ENCODE data around the gene COX5B.
"Not testable (repeated sequence)": the region's sequence is repeated elsewhere in the genome, so short reads cannot be mapped to it uniquely, and the experiment has no call there.

The COX5B gene

GRCh38 chr2:97645695-97646629 lies at the start of gene COX5B:
Gene COX5B, plus strand, starts transcription at chr2:97646062. Its CDS starts 25 bp downstream, at chr2:97646087.
- peak; percentile 98 for DNase-seq (ENCODE audit: low read depth)

- DNase-seq (ENCODE audit: low read depth), result not testable (repeated sequence)
These were observed 49.7 kb upstream of the COX5B start for GRCh38 chr2:97596180-97596579.

DNA sequence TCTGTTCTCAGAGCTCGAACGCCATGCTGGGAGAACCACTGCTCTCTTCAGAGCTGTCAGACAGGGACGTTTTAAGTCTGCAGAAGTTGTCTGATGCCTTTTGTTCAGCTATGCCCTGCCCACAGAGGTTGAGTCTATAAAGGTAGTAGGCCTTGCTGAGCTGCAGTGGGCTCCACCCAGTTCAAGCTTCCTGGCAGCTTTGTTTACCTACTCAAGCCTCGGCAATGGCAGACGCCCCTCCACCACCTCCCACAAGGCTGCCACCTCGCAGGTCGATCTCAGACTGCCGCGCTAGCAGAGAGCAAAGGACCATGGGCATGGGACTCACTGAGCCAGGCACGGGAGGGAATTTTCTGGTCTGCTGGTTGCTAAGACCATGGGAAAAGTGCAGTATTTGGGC lies 44.3 kb upstream of the COX5B start:
- not testable (repeated sequence) for DNase-seq (ENCODE audit: low read depth)

DNA sequence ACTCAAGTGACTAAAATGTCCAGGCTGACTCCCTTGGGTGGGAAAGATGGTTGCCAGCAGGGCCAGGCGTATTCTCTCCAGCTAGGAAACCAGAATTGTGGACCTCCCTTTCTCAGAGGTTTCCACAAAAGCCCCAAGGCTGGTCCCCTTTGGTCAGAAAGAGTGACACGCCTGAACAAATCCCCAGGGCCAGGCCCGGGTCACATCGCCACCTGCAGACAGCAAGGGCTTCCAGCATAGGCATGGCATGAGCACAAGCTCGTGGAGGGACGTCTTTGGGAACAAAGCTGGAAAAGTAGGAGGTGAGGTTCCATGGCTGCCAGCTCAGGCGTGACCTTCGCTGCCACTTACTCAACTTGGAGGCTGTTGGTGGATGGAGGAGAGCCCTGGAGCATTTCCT lies 40.8 kb upstream of the COX5B start:
- DNase-seq (ENCODE audit: low read depth), result not testable (repeated sequence)

DNA sequence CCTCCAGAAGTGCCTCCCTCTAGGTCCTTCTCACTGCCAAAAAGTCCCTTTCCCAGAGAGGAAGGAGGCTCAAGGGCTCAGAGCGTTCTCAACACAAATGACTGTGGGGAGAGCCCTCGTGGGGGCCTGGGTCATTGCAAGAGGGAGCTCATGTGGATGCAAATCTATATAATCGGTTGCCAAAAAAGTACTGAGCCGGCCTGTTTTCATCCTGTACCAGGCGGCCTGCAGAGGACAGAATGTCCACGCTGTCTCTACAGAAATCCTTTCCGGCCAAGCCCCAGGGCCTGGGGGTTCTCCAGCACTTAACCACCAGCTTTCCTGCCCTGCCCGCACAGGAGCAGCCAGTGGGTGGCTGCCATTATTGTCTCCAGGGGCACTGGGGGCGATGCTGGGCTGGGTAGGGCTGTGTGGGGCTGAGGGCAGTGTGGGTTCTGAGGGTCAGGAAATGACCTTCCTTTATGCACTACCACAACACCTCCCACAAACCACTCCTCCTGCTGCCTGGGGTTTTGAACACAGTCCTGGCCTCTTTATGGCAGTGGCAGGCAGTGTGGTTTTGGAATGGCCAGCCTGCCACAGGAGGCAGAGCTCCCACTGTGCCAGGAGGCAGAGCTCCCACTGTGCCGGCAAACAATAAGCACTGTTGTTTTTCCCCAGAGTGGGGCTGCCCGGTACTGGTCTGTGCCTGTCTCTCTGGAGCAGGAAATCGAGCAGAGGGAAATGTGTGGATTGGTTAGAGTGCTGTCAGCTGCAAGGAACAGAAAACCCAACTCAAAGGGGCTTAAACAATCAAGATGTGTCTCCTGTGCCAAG lies 40.1 kb upstream of the COX5B start:
- not testable (repeated sequence) for DNase-seq (ENCODE audit: low read depth)

- DNase-seq (ENCODE audit: low read depth), result not testable (repeated sequence)
These were observed 37.1 kb upstream of the COX5B start for GRCh38 chr2:97608745-97609144.

- DNase-seq (ENCODE audit: low read depth), result not testable (repeated sequence)
These were observed 34.0 kb upstream of the COX5B start for GRCh38 chr2:97611895-97612294.

DNA sequence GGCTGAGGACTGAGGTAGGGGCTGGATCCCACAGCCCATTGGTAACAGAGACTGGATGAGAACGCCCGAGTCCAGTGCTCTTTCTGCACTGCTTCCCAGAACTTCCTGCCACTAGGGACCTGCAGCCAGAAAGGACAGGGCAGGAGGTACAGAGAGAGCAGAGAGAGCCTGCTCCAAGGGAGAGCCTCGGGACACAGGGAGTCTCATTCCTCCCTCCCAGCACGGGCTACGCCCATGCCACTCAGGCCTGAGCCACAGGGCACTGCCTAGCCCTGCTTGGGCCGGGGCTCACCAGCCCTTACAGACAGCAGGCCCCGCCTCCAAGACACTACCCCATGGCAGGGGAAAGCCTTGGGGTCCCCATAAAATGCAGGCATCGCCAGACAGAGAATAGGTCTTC lies 30.1 kb upstream of the COX5B start:
- not testable (repeated sequence) for DNase-seq (ENCODE audit: low read depth)

DNA sequence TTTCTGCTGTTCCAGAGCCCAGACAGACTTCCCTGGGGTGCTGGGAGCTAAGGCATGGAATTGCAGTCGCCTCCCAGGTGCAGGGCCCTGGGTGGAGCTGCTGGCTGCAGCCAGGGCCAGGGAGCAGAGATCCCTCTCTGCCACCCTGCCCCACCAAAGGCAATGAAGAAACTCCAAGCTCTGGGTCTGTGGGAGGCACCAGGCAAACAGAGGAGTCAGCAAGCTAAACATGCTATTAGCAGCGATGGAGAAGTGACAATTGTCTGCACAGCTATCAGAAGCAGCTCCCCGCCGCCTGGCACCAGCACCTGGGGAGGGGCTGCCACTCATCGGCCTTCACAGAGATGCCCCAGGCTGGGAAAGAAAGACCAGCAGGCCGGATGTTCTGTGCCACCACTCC lies 28.0 kb upstream of the COX5B start:
- no peak for DNase-seq (ENCODE audit: low read depth)

DNA sequence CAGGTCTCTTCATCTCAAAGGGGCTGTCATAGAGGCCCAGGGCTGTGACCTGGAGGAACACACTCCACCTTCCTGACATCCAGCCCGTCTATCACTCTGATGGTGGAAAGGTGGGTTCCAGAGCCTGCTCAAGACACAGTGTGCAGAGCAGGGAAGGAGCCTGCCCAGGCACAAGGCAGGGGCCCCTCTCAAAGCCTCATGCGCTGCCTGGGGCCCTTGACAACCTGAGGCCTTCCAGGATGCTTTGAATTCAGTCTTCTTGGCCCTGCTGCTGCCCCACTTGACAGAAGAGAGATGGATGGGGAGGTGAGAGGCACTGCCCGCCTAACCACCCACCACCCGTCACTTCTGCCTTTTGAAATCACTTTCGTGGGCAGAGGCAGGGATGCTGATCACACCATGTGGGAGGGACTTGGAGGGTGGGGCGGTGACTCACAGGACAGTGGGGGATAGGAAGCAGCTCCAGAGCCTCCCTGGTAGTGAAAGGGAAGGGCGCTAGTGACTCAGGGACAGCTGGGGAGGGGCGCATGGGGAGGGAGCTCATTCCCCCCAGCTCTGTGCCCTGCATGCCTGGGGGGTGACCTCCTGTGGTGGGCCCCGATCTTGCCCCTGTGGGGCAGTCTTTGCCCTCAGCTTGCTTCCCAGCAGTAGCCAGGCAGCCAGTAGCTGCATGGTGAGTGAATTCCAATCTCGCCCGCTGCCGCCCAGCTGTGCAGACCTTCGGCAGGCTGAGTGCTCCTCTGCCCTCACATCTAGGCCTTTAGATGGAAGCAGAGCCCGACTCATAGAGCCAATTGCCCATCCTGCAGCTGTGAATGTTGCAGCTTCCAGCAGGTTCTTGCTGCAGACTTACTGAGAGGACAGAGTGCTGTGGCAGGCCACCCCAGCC lies 26.7 kb upstream of the COX5B start:
- not testable (repeated sequence) for DNase-seq (ENCODE audit: low read depth)

- DNase-seq (ENCODE audit: low read depth), result not testable (repeated sequence)
These were observed 25.4 kb upstream of the COX5B start for GRCh38 chr2:97620492-97620891.

DNA sequence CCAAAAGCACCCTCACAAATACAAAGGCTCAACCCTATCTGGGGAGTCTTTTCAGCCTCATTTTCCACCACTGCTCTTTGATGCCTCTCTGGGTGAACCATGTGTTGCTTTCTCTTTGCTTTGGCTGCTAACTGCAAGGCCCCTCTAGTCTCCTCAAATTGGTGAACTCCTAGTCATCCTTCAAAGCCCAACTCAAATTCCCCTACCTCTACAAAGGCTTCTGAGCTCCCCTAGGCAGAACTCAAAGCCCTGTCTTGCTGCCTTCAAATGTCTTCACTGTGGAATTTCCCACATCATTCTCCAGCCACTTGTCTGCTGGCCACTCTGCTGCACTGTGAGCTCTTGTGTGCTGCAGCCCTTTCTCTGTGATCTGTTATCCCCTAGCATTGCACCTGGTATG lies 22.9 kb upstream of the COX5B start:
- not testable (repeated sequence) for DNase-seq (ENCODE audit: low read depth)

DNA sequence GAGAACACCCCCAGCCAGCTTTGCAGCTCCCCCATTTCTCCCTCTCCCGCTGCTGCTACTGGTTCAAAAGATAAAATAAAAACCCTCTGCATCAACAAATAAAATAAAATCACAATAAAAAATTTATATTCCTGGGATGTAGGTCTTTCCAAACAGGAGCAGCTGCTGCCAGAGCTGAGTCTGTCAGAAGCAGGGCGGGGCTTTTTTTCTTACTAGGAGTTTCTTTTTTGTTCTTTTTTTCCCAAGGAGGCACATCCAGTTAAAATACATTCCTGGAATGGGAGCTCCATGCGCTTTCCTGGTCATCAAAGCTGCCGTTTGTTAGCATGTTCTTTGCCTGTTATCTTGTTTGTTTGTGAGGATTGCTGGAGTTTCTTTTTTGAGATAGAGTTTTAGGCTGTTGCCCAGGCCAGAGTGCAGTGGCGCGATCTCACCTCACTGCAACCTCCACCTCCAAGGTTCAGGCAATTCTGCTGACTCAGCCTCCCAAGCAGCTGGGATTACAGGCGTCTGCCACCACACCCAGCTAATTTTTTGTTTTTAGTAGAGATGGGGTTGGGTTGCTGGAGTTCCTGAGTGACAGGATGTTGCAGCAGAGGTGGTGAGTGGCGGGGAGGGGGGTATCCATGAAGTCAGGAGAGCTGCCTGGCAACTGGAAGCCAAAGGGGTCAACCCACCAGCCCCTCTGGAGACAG lies 20.4 kb upstream of the COX5B start:
- not testable (repeated sequence) for DNase-seq (ENCODE audit: low read depth)

DNA sequence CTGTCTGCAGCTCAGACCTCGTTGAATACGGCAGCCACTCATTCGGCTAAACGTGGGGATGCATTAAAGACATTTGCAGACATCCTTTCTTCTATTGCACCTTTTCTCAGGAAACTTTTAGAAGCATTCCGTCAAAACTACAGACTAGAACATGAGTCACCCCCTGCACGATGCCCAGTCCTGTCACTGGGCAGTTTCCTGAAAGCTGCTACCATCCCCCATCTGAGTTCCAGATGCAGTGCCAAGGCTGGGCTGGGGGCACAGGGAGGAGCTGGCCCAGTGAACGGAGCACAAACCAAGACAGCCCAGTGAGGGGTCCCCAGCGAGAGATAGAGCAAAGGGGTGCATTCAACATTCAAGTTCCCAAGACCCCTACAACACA lies 19.8 kb upstream of the COX5B start:
- DNase-seq (ENCODE audit: low read depth), result not testable (repeated sequence)

- DNase-seq (ENCODE audit: low read depth), result no peak
These were observed 1.7 kb upstream of the COX5B start for GRCh38 chr2:97644023-97644717.

DNA sequence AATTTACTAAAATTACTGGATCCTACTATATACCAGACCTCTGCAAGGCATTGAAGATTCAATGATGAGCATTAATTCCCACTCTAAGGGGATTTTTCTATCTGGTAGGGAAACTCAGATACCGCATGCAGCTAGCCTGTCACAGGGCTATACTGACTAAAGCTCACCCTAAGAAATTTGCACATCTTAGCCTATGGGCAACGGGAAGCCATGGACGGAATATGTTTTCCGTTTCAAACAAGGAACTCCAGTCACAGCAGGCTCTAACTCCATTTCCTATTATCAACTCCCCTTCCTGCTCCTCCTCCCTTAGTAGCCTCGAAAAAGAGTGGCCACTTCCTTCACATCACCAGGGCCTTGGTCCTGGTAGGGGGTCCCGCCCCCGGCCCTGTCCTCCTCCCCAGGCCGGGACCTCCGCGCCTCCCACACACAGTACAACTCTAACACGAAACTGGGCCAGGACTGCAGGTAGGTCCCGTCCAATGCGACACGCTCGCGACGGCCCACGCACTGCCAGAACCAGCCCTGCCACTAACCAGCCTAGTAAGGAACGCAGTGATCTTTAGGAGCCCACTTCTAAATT lies 659 bp upstream of the COX5B start:
- DNase-seq (ENCODE audit: low read depth), result no peak

- DNase-seq (ENCODE audit: low read depth), result no peak
These were observed 1.1 kb downstream of the COX5B start for GRCh38 chr2:97646977-97647376.

DNA sequence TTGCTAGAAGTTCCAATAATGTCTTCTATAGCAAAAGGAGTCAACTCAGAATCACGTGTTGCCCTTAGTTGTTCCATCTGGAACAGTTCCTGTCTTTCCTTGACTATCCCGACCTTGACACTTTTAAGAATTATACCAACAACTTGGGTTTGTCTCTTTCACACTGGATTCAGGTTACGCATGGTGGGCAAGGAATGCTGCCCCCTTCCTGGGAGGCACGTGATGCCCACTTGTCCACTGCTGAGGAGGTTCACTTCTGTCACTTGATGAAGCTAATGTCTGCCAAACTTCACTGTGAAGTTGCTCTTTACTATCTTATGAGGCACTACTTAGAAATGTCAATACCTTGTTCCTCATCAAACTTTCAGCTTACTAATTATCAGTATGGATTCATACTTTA lies 5.3 kb downstream of the COX5B start:
- no peak for DNase-seq (ENCODE audit: low read depth)

DNA sequence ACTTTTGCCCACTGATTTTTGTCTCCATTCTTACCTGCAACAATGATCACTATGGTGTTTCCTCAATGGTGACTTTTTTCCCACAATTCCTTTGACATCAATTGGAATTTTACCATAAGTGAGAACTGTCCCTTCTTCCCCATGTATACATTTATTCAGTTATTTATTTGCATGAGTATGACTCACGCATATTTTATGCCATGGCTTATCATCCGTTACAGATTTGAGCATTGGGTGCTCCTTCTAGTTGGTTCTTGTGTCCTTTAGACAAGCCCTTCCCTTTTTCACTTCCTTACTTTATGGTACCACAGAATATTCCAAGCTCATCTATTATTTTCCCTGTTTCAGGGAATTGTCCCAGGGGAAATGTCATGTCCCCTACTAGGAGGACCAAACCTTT lies 7.6 kb downstream of the COX5B start:
- DNase-seq (ENCODE audit: low read depth), result no peak

GRCh38 chr2:97653874-97654273 lies 8.0 kb downstream of the COX5B start:
- no peak for DNase-seq (ENCODE audit: low read depth)

Data from stimulated activated CD8-positive, alpha-beta memory T cell treated with anti-CD3 and anti-CD28 coated beads, Interleukin-12 subunit alpha, Interleukin-12 subunit beta, amount 100 ng/mL, for 1 hour (primary cell).